Subcutaneous abdominal adipose tissue (tissue), 5 donors: ENCODE measurements around the gene PI4KA.
"Not testable (repeated sequence)": the region's sequence is repeated elsewhere in the genome, so short reads cannot be mapped to it uniquely, and the experiment has no call there.

Experiments used
- H3K27ac ChIP-seq: one replicate; pipeline ENCODE4 v1.7.0; 2013; ENCODE audit warnings: low read depth, mild to moderate bottlenecking, inconsistent platforms, low read length, moderate library complexity
- H3K27me3 ChIP-seq, 5 donors: one replicate each; pipeline ENCODE4 v1.7.0; 2013; ENCODE audit warnings: low read length in 5 of 5, inconsistent platforms in 1 of 5; ENCODE audit not compliant: control insufficient read depth in 5 of 5, insufficient read depth in 4 of 5
- H3K36me3 ChIP-seq, 5 donors: one replicate each; pipeline ENCODE4 v1.7.0; 2013; ENCODE audit warnings: low read length in 5 of 5; ENCODE audit not compliant: control insufficient read depth in 5 of 5, insufficient read depth in 5 of 5
- H3K4me1 ChIP-seq, 5 donors: one replicate each; pipeline ENCODE4 v1.7.0; 2013; ENCODE audit warnings: low read length in 5 of 5, mild to moderate bottlenecking in 3 of 5, moderate library complexity in 1 of 5; ENCODE audit not compliant: control insufficient read depth in 5 of 5, insufficient read depth in 5 of 5
- H3K4me3 ChIP-seq, 5 donors: one replicate each; pipeline ENCODE4 v1.7.0; 2013; ENCODE audit warnings: low read length in 5 of 5, low read depth in 1 of 5
- H3K9ac ChIP-seq, 5 donors: one replicate each; pipeline ENCODE4 v1.7.0; 2013; ENCODE audit warnings: low read length in 5 of 5, mild to moderate bottlenecking in 4 of 5, moderate library complexity in 3 of 5
- H3K9me3 ChIP-seq, 5 donors: one replicate each; pipeline ENCODE4 v1.7.0; 2013; ENCODE audit warnings: low read length in 5 of 5; ENCODE audit not compliant: control insufficient read depth in 5 of 5
- donor health status: healthy.
- donor health status: healthy.
- donor health status: healthy.
- donor health status: healthy.
- donor health status: healthy.

The PI4KA gene

DNA sequence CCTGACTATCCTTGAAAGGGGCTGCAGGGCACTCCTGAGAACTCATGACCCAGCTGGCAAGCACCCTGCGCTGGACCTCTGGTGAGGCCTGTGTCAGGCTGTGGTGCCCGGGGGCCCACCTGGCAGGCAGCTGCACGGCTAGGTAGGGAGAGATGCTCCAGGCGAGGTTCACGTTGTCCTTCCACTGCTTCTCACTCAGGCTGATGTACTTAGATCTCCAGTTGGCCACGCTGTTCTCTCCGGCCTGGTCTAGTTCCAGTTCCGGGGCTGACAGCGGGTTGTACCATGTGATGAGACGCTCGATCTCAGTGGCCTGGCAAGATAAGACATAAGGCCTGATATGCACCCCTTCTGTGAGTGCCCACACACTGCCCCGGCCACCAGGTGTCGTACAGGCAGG is 129.4 kb downstream of the PI4KA start:
- H3K4me3 ChIP-seq = no peak overlapping the region
- no peak overlapping the region for H3K27ac ChIP-seq
- H3K27me3 ChIP-seq = no peaks in the 10 kb centered on the region
- no peaks in the 10 kb centered on the region for H3K9me3 ChIP-seq
- no peak overlapping the region for H3K9ac ChIP-seq
- H3K4me1 ChIP-seq = no peaks in the 10 kb centered on the region
- H3K36me3 ChIP-seq = peaks cover 0 to 70% (median 55%) of the 10 kb centered on the region in 5 donors

DNA sequence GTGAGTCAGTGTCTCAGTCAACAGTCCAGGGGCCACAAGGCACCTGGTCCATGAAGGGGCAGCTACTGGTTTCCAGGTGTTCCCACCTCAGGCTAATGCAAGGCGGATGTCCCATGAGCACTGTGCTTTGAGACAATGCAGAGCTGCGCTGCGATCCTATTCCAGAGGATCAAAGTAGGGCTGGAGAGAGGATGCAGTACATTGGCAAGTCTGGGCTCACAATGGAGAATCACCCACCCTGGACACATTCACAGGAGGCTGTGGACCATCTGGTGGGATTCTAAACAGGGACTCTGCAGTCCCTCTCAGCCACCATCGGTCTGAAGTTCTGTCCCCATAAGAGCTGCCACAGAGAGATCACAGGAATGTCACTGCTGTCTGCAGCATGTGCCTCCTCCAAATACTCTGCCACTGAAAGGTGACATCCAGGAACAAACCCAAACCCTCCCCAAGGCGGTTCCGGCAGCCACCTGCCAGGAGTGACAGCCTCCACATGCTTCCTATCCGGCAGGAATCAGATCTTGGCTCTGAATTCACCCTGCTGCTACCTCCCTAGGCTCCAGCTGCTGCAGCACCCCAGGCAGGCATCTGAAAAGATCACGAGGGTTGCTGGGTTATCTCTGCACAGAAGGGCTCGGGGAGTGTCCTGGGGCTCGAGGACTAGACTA is 130.0 kb downstream of the PI4KA start:
- Histone ChIP-seq H3K9ac (no peak overlapping the region), H3K4me3 (no peak overlapping the region), H3K36me3 (peaks cover 0 to 70% (median 55%) of the 10 kb centered on the region in 5 donors), H3K9me3 (no peaks in the 10 kb centered on the region), H3K4me1 (no peaks in the 10 kb centered on the region), H3K27ac (no peak overlapping the region), H3K27me3 (no peaks in the 10 kb centered on the region)

DNA sequence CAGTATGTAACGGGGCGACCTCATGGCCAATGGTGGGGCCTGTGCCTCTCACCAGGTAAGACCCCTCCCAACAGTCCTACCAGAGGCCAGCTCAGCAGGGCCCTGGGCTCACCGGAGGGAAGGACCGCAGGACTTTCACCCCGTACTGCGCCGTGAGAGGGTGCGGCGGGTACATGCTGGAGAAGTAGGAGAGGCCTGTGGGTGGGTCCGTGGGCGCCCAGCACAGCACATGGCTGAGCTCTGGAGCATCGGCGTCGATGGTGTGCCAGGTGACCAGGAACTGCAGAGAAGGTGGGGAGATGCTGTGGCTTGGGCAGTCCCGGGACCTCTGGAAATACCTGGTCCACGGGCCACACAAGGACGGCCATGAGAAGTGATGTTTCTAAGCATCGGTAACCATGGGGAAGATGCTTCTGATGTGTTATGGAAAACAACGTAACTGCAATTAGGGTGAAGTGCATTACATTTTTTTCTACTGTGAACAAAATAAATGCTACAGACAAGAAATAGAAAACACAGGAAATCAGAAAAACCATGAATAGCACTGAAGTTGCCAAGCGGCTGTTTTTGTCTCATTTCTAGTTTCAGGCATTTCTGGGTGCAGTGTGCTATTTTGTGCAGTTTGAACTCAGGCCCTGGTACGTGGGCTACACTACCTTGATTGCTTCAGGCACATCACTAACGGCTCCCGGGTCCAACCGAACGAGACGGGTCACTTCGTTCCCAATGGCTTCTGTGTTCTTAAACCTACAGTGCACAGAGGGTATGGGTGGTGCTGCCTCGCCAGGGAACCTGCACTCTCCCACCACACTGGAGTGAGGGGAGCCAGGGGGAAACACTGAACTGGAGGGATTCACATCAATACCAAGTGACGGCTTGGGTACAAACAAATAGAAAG is 131.2 kb downstream of the PI4KA start:
- no peaks in the 10 kb centered on the region for H3K9me3 ChIP-seq
- no peak overlapping the region for H3K9ac ChIP-seq
- no peak overlapping the region for H3K27ac ChIP-seq
- peaks cover 0 to 64% (median 51%) of the 10 kb centered on the region in 5 donors for H3K36me3 ChIP-seq
- H3K27me3 ChIP-seq = no peaks in the 10 kb centered on the region
- no peak overlapping the region for H3K4me3 ChIP-seq
- H3K4me1 ChIP-seq = no peaks in the 10 kb centered on the region

- H3K4me1 ChIP-seq = no peaks in the 10 kb centered on the region
- H3K27ac ChIP-seq = no peak overlapping the region
- H3K36me3 ChIP-seq = peaks cover 0 to 66% (median 54%) of the 10 kb centered on the region in 5 donors
- H3K9ac ChIP-seq = no peak overlapping the region
- H3K4me3 ChIP-seq = no peak overlapping the region
- H3K9me3 ChIP-seq = no peaks in the 10 kb centered on the region
- H3K27me3 ChIP-seq = no peaks in the 10 kb centered on the region
Observed at GRCh38 chr22:20725987-20726558, 132.5 kb downstream of the PI4KA start.

DNA sequence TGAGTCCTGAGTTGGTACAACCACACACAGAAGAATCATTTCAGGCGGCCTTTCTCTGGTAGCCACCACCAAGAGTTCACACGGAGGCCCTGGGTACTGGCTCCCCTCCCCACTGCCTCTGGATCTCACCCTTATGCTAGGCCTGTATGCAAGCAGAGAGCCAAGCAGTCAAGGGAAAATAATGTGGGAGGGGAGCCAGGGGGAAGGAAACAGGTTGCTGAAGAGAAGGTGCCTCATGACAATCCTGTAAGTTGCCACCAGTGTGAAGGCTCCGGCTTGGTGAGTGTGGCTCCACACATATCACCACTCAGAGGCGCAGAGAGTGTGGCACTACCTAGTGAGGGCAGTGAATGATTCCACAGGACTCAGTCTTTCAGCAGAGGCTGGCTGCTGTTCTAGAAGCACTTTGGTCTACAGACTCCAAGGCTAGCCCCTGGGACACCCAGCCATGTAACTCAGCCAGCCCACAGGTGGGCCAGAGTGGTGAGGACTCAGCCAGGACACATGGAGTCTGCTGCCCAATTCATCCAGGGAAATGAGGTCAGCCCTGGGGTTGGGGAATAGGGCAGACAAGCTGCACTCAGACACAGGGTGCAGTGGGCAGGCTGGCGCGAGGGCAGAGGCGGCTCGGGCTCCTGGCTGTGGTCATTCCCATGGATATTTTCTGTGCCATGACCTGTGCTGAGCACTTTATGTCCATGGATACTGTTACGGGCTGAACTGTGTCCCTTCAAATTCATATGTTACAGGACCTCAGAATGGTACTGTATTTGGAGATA is 133.7 kb downstream of the PI4KA start:
- H3K27me3 ChIP-seq = no peaks in the 10 kb centered on the region
- peaks cover 0 to 67% (median 57%) of the 10 kb centered on the region in 5 donors for H3K36me3 ChIP-seq
- H3K4me3 ChIP-seq = no peak overlapping the region
- no peak overlapping the region for H3K27ac ChIP-seq
- no peaks in the 10 kb centered on the region for H3K9me3 ChIP-seq
- H3K9ac ChIP-seq = no peak overlapping the region
- H3K4me1 ChIP-seq = no peaks in the 10 kb centered on the region

- Histone ChIP-seq H3K9me3 (no peaks in the 10 kb centered on the region), H3K27ac (no peak overlapping the region), H3K4me3 (no peak overlapping the region), H3K36me3 (peaks cover 0 to 54% (median 35%) of the 10 kb centered on the region in 5 donors), H3K9ac (no peak overlapping the region), H3K4me1 (no peaks in the 10 kb centered on the region), H3K27me3 (no peaks in the 10 kb centered on the region)
Observed at GRCh38 chr22:20721409-20722218, 137.0 kb downstream of the PI4KA start.

DNA sequence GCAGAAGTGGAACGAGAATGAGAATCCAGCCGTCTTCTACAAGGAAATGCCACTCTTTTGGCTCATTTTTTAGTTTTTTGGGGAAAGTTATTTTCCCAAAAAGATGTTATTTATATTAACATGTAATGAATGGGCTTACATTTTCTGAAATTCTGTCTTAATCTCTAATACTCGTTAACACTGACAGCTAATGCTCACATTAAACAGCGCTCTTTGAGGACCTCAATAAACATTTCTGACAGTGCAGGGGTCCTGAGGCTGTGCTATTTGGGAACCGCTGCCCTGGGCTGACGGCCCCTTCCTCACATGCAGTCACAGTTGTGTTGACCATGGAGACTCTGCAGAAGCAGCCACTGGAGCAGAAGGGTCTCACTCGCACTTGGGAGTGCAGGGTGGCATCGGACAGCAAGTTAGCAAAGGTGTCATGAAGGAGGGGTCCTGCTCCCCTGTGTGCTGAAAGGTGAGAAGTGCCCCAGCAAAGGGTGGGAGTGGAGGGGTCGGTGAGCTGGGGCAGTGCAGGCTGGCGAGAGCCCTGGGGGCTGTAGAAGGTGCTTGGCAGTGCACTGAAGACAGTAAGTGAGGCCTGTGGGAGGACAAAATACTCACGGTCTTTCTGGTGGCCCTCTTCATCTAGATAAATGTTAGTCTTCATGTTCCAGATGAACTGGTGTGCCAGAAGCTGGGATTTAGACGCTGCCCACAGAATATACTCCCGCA is 137.8 kb downstream of the PI4KA start:
- Histone ChIP-seq H3K4me3 (no peak overlapping the region), H3K9me3 (no peaks in the 10 kb centered on the region), H3K36me3 (peaks cover 0 to 49% (median 27%) of the 10 kb centered on the region in 5 donors), H3K27ac (no peak overlapping the region), H3K4me1 (no peaks in the 10 kb centered on the region), H3K9ac (no peak overlapping the region), H3K27me3 (no peaks in the 10 kb centered on the region)

DNA sequence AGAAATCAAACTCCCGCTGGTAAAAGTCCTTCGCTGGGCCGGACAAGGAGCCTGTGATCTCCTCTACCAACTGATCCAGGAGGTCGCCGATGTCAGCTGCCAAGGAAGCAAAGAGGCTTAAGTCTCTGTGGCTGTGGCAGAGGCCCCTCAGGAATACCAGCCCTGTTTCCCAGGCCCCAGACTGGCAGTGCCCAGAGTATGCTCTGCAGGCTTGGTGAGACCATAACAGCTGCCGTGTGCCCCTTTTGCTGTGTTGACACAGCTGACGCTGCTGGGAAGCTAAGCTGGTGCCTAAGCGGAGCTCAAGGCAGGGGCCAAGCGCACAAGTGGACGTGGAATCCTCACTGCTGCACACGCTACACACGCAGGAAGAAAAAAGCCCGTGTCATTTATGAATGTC is 139.9 kb downstream of the PI4KA start:
- H3K9ac ChIP-seq = not testable (repeated sequence)

GRCh38 chr22:20717981-20718380 is 140.6 kb downstream of the PI4KA start:
- H3K27me3 ChIP-seq, H3K27ac ChIP-seq, H3K4me3 ChIP-seq, H3K9me3 ChIP-seq, H3K4me1 ChIP-seq, H3K9ac ChIP-seq: not testable (repeated sequence)
- H3K36me3 ChIP-seq = peaks cover 0 to 57% (median 22%) of the 10 kb centered on the region in 5 donors

More for the DNA sequence above, 139.9 kb downstream of the PI4KA start:
- not testable (repeated sequence) for H3K4me3 ChIP-seq, H3K27me3 ChIP-seq, H3K9me3 ChIP-seq, H3K27ac ChIP-seq, H3K4me1 ChIP-seq
- peaks cover 0 to 50% (median 20%) of the 10 kb centered on the region in 5 donors for H3K36me3 ChIP-seq
